ENCODE measurements around the gene ABI3BP. TPM values are rescaled to one million over a fixed set of nuclear protein-coding genes. Genes with fewer than 3 reads are reported as not detected.

Gene ABI3BP
- total RNA-seq, 1 experiment from 2014 or later, result 0.15 TPM

DNA sequence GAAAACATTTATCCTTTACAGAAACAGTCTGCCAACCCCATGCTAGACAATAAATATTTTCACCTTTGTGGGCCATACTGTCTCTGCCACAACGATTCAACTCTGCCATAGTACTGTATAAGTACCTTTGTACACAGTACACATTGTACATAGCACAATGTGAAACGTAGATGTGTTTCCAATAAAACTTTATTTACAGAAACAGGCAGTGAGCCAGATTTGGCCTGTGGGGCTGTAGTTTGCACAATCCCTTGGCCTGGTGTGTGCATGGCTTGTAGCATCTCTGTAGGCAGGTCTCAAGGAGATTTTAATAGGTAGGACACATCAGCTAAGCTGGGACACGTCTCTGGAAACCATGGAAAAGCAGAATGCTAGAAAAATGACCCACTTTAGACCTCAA, 209.6 kb downstream of the ABI3BP start:
- H3K9ac ChIP-seq (ENCODE audit: low read length), result no peak overlapping the region
- POLR2A ChIA-PET, result no interaction called here

DNA sequence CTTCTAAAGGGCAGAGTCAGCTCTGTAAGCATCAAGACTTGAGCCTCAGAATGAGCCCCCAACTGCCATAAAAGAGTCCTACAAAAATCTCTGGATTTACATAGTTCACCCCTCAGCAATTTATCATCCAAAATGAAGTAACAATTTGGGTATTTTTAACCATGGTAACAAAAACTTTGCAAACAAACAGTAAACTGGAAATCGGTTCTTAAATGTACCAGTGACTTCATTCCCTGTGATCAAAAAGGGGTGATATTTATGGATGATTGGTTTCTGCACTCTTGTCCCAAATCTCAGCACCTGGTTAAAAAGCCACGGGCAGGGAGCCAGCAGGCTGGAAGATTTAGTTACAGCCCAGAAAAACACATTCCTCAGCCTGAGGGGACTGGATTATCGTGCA, 210.3 kb downstream of the ABI3BP start:
- BruUV-seq (replicated peaks), result no TSS peak
- POLR2A ChIA-PET, result no interaction called here
- CTCF ChIA-PET, result no interaction called here
- Histone ChIP-seq H3K27me3 (ENCODE audit: insufficient read depth, low read length) (no peaks in the 10 kb centered on the region), H3K4me2 (ENCODE audit: low read length) (no peak overlapping the region), H3K9me2 (ENCODE audit: insufficient read depth) (no peaks in the 10 kb centered on the region), H3K4me1 (ENCODE audit: control insufficient read depth in 1 of 2, insufficient read depth in 2 of 2, low read length in 2 of 2) (no peaks in the 10 kb centered on the region), H3K9ac (ENCODE audit: low read length) (no peak overlapping the region), H3K79me2 (ENCODE audit: insufficient read depth, low read length) (no peaks in the 10 kb centered on the region), H3K27ac (ENCODE audit: low read depth, low read length) (no peak overlapping the region), H3K36me3 (ENCODE audit: control insufficient read depth in 1 of 2, insufficient read depth in 2 of 2, low read length in 2 of 2) (no peaks in the 10 kb centered on the region), H3K9me3 (ENCODE audit: control insufficient read depth in 1 of 2, insufficient read depth in 1 of 2, low read depth in 1 of 2, low read length in 2 of 2) (0 out of 4 replicates have a peak, but pooled peaks cover 0 to 6% of the 10 kb centered on the region in 2 experiments), H2AFZ (ENCODE audit: low read depth, low read length, poor library complexity, severe bottlenecking) (no peak overlapping the region), H3K4me3 (replicated peaks in 1 of 2; ENCODE audit: low read depth in 1 of 2, low read length in 2 of 2) (no peak overlapping the region), H4K20me1 (ENCODE audit: insufficient read depth) (no peaks in the 10 kb centered on the region)
- ATAC-seq (no peak), DNase-seq (ENCODE audit: low read depth, low spot score) (no peak)
- RAD21 ChIA-PET (ENCODE audit: low non-redundant PET in 1 of 2, low total read pairs in 2 of 2, uncharacterized antibody in 2 of 2, unreplicated experiment in 2 of 2), result no interaction called here
- intact Hi-C loops (cut with micrococcal nuclease), result loop anchor here (10.0 kb wide), 1 partner anchor 468 kb away; no protein-coding TSS in a partner anchor
- TF ChIP-seq ELF1 (IDR thresholded peaks at IDR 0.05; ENCODE audit: borderline replicate concordance, low read depth), result no peak
- TF ChIP-seq POLR2A (IDR thresholded peaks at IDR 0.05; ENCODE audit: borderline replicate concordance, extremely low read depth, insufficient read depth, insufficient read length), result no peak
- TF ChIP-seq CBX3 (IDR thresholded peaks at IDR 0.05; ENCODE audit: low read depth), result no peak
- no peak for TF ChIP-seq CEBPB (IDR thresholded peaks at IDR 0.05; ENCODE audit: low read depth)
- no peak for TF ChIP-seq RAD21 (IDR thresholded peaks at IDR 0.05; ENCODE audit: low read depth)
- TF ChIP-seq, protein P1, sequence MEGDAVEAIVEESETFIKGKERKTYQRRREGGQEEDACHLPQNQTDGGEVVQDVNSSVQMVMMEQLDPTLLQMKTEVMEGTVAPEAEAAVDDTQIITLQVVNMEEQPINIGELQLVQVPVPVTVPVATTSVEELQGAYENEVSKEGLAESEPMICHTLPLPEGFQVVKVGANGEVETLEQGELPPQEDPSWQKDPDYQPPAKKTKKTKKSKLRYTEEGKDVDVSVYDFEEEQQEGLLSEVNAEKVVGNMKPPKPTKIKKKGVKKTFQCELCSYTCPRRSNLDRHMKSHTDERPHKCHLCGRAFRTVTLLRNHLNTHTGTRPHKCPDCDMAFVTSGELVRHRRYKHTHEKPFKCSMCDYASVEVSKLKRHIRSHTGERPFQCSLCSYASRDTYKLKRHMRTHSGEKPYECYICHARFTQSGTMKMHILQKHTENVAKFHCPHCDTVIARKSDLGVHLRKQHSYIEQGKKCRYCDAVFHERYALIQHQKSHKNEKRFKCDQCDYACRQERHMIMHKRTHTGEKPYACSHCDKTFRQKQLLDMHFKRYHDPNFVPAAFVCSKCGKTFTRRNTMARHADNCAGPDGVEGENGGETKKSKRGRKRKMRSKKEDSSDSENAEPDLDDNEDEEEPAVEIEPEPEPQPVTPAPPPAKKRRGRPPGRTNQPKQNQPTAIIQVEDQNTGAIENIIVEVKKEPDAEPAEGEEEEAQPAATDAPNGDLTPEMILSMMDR (IDR thresholded peaks at IDR 0.05 in 2 of 3, conservative IDR thresholded peaks at IDR 0.05 in 1 of 3; ENCODE audit: borderline replicate concordance in 1 of 3, insufficient read depth in 1 of 3, low read depth in 2 of 3, low read length in 2 of 3), result no peak
- TF ChIP-seq TCF7L2 (IDR thresholded peaks at IDR 0.05; ENCODE audit: borderline replicate concordance, extremely low read depth, insufficient read depth, insufficient read length), result no peak
- TF ChIP-seq, protein P2, sequence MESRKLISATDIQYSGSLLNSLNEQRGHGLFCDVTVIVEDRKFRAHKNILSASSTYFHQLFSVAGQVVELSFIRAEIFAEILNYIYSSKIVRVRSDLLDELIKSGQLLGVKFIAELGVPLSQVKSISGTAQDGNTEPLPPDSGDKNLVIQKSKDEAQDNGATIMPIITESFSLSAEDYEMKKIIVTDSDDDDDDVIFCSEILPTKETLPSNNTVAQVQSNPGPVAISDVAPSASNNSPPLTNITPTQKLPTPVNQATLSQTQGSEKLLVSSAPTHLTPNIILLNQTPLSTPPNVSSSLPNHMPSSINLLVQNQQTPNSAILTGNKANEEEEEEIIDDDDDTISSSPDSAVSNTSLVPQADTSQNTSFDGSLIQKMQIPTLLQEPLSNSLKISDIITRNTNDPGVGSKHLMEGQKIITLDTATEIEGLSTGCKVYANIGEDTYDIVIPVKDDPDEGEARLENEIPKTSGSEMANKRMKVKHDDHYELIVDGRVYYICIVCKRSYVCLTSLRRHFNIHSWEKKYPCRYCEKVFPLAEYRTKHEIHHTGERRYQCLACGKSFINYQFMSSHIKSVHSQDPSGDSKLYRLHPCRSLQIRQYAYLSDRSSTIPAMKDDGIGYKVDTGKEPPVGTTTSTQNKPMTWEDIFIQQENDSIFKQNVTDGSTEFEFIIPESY (IDR thresholded peaks at IDR 0.05; ENCODE audit: extremely low read depth, insufficient replicate concordance, low read length), result no peak
- no peak for TF ChIP-seq EZH2 (IDR thresholded peaks at IDR 0.05)
- no peak for TF ChIP-seq SRF (IDR thresholded peaks at IDR 0.05; ENCODE audit: low read depth)
- TF ChIP-seq EGR1 (IDR thresholded peaks at IDR 0.05; ENCODE audit: low read depth), result no peak
- TF ChIP-seq ZFX (IDR thresholded peaks at IDR 0.05), result no peak
- TF ChIP-seq, protein P3, sequence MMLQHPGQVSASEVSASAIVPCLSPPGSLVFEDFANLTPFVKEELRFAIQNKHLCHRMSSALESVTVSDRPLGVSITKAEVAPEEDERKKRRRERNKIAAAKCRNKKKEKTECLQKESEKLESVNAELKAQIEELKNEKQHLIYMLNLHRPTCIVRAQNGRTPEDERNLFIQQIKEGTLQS (IDR thresholded peaks at IDR 0.05), result no peak
- no peak for TF ChIP-seq FOSL1 (IDR thresholded peaks at IDR 0.05; ENCODE audit: low read depth)
- no peak for TF ChIP-seq EZH2phosphoT487 (IDR thresholded peaks at IDR 0.05; ENCODE audit: borderline replicate concordance)
- TF ChIP-seq SIN3A (IDR thresholded peaks at IDR 0.05; ENCODE audit: low read depth), result no peak

More for the DNA sequence above, 209.6 kb downstream of the ABI3BP start:
- Histone ChIP-seq H3K9me2 (ENCODE audit: insufficient read depth) (no peaks in the 10 kb centered on the region), H3K4me2 (ENCODE audit: low read length) (no peak overlapping the region), H4K20me1 (ENCODE audit: insufficient read depth) (no peaks in the 10 kb centered on the region), H2AFZ (ENCODE audit: low read depth, low read length, poor library complexity, severe bottlenecking) (no peak overlapping the region), H3K79me2 (ENCODE audit: insufficient read depth, low read length) (no peaks in the 10 kb centered on the region), H3K27ac (ENCODE audit: low read depth, low read length) (no peak overlapping the region), H3K4me1 (ENCODE audit: control insufficient read depth in 1 of 2, insufficient read depth in 2 of 2, low read length in 2 of 2) (no peaks in the 10 kb centered on the region), H3K9me3 (ENCODE audit: control insufficient read depth in 1 of 2, insufficient read depth in 1 of 2, low read depth in 1 of 2, low read length in 2 of 2) (0 out of 4 replicates have a peak, but pooled peaks cover 0 to 6% of the 10 kb centered on the region in 2 experiments), H3K4me3 (replicated peaks in 1 of 2; ENCODE audit: low read depth in 1 of 2, low read length in 2 of 2) (no peak overlapping the region), H3K36me3 (ENCODE audit: control insufficient read depth in 1 of 2, insufficient read depth in 2 of 2, low read length in 2 of 2) (no peaks in the 10 kb centered on the region), H3K27me3 (ENCODE audit: insufficient read depth, low read length) (no peaks in the 10 kb centered on the region)
- no TSS peak for BruUV-seq (replicated peaks)
- no peak for ATAC-seq
- CTCF ChIA-PET, result no interaction called here
- RAD21 ChIA-PET (ENCODE audit: low non-redundant PET in 1 of 2, low total read pairs in 2 of 2, uncharacterized antibody in 2 of 2, unreplicated experiment in 2 of 2), result no interaction called here
- no peak for TF ChIP-seq TCF7L2 (IDR thresholded peaks at IDR 0.05; ENCODE audit: borderline replicate concordance, extremely low read depth, insufficient read depth, insufficient read length)
- no peak for TF ChIP-seq SRF (IDR thresholded peaks at IDR 0.05; ENCODE audit: low read depth)
- no peak for TF ChIP-seq POLR2A (IDR thresholded peaks at IDR 0.05; ENCODE audit: borderline replicate concordance, extremely low read depth, insufficient read depth, insufficient read length)
- no peak for TF ChIP-seq ZFX (IDR thresholded peaks at IDR 0.05)
- no peak for TF ChIP-seq EZH2phosphoT487 (IDR thresholded peaks at IDR 0.05; ENCODE audit: borderline replicate concordance)
- TF ChIP-seq EGR1 (IDR thresholded peaks at IDR 0.05; ENCODE audit: low read depth), result no peak
- TF ChIP-seq ZNF274 (IDR thresholded peaks at IDR 0.05; ENCODE audit: low read depth, low read length), result no peak
- intact Hi-C loops (cut with micrococcal nuclease), result loop anchor here (10.0 kb wide), 1 partner anchor 469 kb away; no protein-coding TSS in a partner anchor
- DNase-seq (ENCODE audit: low read depth, low spot score), result no peak
